HFF-Myc (cell line): ENCODE measurements around the gene MET.

Experiments used
- DNase-seq: peaks from one replicate; pipeline ENCODE4 v3.0.0-alpha.2; 2011; ENCODE audit warnings: low read depth; ENCODE audit errors: extremely low read depth
- H3K4me3 ChIP-seq: replicated peaks from 2 replicates; pipeline ENCODE4 v1.5.1; 2011; ENCODE audit warnings: low read depth, mild to moderate bottlenecking, control low read depth, low read length
- CTCF ChIP-seq: IDR thresholded peaks from 2 replicates; pipeline ENCODE4 v1.5.1; 2012; ENCODE audit warnings: mild to moderate bottlenecking, low read depth, low read length, control low read depth; ENCODE audit errors: missing control alignments

The MET gene

GRCh38 chr7:116663744-116664143, 8.3 kb upstream of the MET start:
- no peak for TF ChIP-seq CTCF
- DNase-seq, result no peak
- H3K4me3 ChIP-seq, result no peak overlapping the region

GRCh38 chr7:116665332-116665996, 6.5 kb upstream of the MET start:
- H3K4me3 ChIP-seq, result no peak overlapping the region
- TF ChIP-seq CTCF, result no peak
- DNase-seq, result no peak

- DNase-seq, result no peak
- no peak overlapping the region for H3K4me3 ChIP-seq
- TF ChIP-seq CTCF, result no peak
These were observed 2.2 kb upstream of the MET start for GRCh38 chr7:116669769-116670168.

DNA sequence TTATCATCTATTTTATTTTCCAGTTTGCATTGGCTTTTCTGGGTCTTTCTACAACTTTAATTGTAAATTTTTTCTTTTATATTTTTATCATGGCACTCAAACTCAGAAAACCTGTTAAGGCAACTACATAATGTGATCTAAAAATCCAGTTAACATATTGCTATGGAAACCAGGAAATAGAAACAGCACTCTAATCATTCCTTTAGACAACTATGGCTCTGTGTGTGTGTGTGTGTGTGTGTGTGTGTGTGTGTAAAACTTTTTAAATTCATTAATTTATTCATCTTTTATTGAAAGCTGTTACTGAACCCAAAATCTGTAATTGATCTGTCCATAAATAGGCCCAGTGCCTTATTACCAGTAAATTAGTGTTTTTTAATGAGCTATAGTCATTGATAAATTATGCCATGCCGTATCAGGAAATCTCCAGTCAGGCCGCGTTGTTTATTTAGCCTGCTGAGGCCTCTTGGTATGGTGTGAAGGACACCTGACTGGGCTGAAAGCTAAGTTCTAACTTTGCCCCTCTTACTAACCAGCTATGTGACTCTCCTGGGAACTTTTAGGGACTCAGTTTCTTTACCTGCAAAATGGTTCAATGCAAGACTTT, 1.5 kb upstream of the MET start:
- no peak overlapping the region for H3K4me3 ChIP-seq
- TF ChIP-seq CTCF, result no peak
- DNase-seq, result no peak

- no peak for TF ChIP-seq CTCF
- no peak for DNase-seq
- peak overlapping the region; percentile 68; the same call in 1 of the 2 replicates for H3K4me3 ChIP-seq
These were observed 885 bp upstream of the MET start for GRCh38 chr7:116671111-116671510.

GRCh38 chr7:116672596-116673456, 830 bp downstream of the MET start:
- no peak for DNase-seq
- peak overlapping the region; percentile 68 for H3K4me3 ChIP-seq

More at GRCh38 chr7:116672596-116673456, 830 bp downstream of the MET start:
- no peak for TF ChIP-seq CTCF
